ENCODE measurements around the gene CFAP46.

- TF ChIP-seq POLR2A (IDR thresholded peaks at IDR 0.05; ENCODE audit: low read depth) = no peak
- no peak for TF ChIP-seq CTCF (IDR thresholded peaks at IDR 0.05)
- no peak for TF ChIP-seq EP300 (IDR thresholded peaks at IDR 0.05)
- no peak for TF ChIP-seq POLR2AphosphoS5 (IDR thresholded peaks at IDR 0.05)
Observed at GRCh38 chr10:132986576-132986975, 44.2 kb upstream of the CFAP46 start.
